Hematopoietic multipotent progenitor cell treated with erythropoietin and hydrocortisone succinate and interleukin-3 and kit ligand, for 4 days (in vitro differentiated cells): Measurements from ENCODE around the gene ARMS2.

Source experiments
- DNase-seq: peaks from one replicate; pipeline ENCODE4 v3.0.0-alpha.2; 2015

Gene ARMS2

DNA sequence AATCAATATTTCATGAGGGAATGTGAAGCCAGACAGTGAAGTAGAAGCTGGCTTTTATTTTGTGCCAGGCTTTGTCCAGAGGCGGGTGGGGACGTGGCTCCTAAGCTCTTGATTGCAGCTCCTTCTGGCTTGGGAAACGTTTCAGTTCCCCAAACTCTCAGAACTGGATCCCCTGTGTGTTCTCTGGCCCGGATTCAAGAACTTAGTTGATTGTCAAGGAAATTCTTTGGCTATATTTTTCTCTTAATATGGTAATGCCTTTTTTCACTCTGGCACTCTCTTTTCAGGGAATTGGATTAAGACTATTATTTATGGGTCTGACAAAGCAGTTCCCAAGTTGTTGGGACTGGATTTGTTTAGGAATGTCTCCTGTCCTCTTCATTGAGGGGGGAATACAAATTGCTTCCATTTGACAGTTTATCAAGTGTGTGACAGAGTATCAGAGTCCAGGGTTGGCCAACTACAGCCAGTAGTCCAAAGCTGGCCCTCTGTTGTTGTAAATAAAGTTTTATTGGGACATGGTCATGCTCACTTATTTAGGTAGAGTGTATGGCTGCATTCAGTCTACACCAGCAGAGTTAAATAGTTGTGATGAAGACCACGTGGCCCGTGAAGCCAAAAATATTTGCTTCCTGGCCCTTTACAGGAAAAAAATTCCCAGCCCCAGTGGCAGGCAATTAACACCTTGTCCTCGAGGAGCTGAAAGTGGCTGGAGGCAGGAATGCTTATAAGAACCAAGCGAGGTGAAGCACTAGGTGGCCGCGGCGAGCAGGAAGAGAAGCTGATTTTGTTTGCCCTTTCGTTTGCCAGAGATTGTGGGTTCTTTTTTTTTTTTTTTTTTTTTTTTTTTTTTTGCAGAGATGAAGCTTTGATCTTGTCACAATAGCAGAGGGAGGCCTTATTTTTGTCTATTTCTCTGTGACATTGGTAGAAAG is 41.2 kb downstream of the ARMS2 start:
- DNase-seq = peak; percentile 4

DNA sequence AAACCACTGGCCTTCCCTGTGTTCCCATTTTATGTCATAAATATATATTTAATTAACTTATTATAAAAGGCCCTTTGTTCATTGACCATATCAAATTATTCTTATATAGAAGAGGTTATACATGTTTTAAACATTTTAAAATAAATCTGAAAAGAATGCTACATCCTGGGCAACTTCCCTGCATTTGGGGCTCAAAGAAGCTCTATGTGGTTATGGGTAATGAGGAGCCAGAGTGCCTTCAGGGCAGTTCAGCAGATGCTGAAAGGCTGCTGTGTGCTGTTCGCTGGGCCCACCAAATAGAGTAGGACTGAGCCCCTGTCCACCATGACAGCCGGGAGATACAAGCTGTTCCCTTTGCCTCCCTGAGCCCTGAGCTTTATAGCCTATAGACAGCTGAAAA is 42.8 kb downstream of the ARMS2 start:
- DNase-seq = no peak

DNA sequence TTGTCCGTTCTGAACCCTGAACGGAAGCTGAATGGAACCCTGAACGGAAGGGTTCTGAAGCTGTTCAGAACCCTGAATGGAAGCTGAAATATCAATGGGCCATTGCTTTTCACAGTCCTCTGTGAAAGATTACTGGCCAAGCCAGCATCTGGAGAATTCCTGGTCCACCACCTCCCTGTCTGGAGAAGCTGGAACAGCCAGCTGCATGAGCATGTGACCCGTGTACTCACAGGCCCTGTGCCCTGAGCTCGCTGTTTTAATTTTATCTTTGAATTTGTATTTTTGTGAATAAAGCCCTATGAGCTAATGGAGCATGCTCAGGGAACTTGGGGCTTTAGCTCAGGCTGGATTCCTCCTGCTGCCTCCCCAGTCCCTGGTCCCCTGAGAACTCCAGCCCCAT is 44.1 kb downstream of the ARMS2 start:
- no peak for DNase-seq

DNA sequence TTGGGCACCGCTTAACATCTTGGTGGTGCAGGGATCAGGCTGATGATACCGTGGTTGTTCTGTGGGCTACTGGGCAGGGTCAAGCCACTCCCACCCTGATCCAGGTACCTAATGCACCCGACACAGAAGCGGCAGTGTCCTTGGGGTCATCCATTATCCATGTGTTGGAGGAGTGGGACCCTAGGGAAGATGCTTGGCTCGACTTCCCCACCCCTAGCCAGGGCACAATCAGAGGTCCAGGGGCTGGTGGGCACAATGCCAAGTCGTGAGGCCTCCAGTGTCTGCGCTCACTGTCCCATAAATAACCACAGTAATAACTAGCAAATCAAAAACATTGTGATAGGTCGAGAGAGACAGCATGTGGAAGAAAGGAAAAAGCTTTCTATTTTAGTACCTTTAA is 44.6 kb downstream of the ARMS2 start:
- DNase-seq = no peak

DNA sequence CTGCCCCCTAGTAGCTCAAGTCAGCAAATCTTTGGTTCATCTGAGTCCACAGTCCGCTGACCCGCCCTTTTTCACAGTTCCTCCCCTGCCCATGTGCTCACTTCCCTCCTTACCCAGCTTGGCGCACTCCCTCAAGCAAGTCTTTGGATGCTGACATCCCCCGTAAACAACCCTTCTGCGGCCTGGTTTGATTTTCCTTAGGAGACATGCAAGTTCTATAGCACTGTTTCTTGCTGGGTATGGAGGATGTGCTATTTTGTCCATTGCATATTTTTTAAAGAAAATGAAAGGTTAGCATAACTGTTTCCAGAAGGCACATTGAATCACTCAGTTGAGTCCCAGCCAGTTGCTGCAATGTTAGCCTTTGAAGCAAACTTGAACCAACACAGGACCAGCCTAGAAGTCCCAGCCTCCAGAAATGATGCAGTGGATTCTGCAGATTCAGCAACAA is 45.1 kb downstream of the ARMS2 start:
- DNase-seq = no peak

DNA sequence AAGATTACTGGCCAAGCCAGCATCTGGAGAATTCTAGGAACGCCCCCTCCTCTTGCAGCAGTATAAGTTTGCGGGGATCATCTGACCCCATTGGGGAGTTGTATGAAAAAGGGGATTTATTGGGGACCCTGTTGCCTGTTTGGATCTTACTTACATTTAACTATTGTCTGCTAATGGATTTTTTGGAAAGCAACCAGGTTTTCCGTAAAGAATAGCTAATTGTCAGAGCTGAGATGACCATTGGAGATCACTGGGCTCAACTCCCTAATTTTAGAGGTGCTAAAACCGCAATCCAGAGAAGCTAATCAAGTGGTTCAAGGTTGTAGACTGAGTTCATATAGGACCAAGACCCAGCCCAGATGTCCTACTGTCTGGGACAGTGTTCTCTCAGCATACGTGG is 45.7 kb downstream of the ARMS2 start:
- no peak for DNase-seq

DNA sequence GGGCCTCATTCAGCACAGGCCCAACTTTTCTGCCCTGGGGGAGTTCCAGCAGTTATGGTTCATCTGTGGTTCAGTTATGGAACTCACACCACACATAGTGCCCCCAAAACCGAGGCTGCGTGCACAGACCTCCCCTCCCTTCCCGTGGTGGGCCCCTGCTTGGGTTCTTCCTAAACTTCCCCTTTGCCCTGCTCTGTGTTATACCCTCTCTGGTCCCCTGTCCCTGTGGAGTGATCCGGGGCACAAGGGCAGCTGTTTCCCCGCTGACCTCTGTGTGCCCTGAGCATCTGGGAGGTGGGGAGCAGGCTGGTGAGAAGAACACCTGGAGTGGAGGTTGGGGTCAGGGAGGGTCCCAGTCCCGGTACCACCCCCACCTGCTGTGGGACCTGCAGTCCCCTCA is 46.3 kb downstream of the ARMS2 start:
- DNase-seq = no peak

DNA sequence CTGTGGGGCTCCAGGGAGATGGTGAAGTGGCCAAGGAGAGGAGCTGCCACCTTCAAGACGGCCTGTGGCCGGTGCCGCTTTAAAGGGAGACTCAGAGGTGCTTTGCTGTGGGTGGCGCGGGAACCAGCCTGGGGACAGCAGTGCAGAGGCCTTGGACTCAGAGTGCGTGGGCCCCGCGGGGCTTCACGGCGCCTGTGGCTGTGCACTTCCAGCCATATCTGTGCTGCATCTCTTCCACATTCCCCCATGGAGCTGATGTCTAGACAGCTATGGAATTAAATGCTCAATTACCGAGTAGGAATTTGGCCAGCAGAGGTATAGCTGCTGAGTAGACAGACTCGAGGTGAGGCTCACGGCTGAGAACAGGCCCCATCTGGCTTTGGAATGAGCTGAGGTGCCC is 48.6 kb downstream of the ARMS2 start:
- no peak for DNase-seq

DNA sequence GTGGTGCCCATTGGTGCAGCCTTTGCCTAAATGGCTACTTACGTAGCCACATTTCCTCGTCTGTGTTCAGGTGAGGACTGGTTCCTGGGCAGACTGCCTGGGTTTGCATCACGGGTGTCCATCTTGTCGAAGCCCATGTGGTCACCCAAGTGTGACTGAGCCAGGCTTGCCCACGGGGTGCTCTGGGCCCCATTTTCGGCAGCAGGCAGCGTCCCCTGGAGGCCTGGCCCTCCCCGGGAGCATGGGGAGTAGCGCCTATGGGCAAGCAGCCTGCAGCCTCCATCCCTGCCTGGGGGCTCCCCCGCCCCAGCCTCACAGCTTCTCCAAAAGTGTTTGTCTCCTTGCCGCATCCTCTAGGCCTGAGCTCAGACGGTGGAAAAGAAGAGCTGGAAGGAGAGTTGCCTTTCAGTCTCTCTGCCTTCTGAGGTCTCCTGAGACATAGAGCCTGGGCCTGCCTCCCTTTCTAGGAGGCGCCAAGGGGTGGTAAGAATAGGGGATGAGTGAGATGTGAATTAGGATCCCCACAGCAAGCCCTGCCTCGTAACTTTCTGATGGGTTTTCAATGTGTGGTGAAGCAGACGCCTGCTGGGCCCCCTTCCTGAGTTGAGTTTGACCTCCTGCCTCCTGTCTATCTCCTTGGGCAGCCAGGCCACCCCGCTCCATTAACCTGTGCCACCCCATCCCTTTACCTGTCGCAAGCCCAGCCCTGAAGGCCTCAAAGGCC is 49.6 kb downstream of the ARMS2 start:
- DNase-seq = no peak

DNA sequence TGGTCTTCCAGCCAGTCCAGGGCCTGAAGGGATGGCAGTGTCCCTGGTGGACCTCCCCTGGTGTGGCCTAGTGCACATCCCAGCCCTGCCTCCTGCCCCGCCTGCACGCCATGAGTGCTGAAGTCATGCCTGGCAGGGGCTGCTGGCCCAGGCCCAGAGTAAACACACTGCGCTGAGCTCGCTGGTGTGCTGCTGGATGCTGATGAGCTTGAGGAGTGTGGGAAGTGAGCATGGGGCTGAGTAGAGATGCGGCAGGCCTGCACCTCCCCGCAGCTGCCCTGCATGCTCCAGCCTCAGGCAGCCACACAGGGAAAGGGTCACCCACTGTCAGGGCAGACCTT is 50.1 kb downstream of the ARMS2 start:
- no peak for DNase-seq

DNA sequence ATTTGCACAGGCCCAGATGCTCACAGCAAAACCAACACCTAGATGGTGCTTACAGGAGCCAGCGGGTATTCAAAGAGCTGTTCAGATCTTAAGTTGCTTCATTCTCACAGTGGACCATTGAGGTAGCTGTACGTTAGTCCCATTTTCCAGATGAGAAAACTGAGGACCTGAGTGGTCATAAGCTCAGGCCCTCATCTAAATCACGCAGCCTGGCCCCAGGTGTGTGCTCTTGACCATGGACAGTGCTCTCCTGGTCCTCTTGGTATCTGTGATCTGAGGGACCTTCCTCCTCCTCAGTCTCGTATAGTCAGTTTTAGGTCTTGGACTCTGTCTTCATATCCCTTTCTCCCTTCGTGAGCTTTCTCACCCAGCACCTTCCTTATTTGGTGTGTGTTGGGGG is 50.6 kb downstream of the ARMS2 start:
- no peak for DNase-seq

DNA sequence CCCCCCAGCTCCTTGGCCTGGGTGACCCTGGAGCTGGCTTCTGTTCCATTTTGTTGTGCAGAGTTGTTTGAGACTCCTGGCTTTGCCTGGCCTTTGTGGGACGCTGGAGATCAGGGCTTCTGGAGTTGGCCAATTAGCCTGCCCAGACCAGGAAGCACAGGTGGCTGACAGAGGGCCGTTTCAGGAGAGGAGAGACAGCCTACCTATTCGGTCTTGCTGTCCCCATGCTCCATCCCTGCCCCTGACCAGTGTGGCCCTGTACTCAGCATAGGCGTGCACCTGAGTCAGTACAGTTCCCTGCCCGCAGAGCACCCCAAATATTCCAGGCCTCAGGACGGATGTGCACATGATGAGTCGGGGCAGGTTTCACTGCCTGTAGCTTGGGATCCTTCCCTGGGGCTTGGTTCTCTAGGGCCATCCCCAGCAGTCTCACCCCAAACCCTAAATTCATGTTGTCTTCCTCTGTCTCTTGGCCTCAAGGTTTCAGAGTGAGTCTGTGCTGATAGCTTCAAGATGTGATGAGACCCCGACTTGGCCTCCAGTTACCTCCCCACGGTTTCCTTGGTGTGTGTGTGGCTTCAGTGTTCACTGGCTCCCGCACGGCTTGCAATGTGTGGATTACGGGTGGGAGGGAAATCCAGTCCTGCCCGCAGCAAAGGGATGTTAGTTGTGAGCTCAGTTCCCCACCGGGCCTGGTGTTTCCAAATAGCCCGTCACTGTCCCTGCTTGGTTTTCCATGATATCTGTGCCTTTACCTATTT is 51.6 kb downstream of the ARMS2 start:
- no peak for DNase-seq
